Subcutaneous adipose tissue (tissue), 4 donors: ENCODE results near the gene GEMIN7. TPM values are rescaled to one million over a fixed set of nuclear protein-coding genes. Genes with fewer than 3 reads are reported as not detected.

ENCODE experiments used
- total RNA-seq, 4 donors: library from RNA; depleted of rRNA; stranded (reverse); fragments of >200 nt; gene quantifications; one replicate each; pipeline ENCODE4 v1.1.0, GENCODE V29; 2016
- TF ChIP-seq, protein P1 (sequence below): fragments of 450-650 bp; IDR thresholded peaks from one replicate; pipeline ENCODE4 v1.5.1; 2016; ENCODE audit warnings: low read depth, mild to moderate bottlenecking, control low read depth, antibody characterized with exemption, moderate library complexity

The GEMIN7 gene
- total RNA-seq, 4 donors from 2014 or later, result 10.3 to 25.8 (median 19.0) TPM

GRCh38 chr19:45092747-45093678, 14.0 kb downstream of the GEMIN7 start, which contains the start of gene PPP1R37:
Gene PPP1R37, plus strand, starts transcription at chr19:45093179. Its CDS starts 147 bp downstream, at chr19:45093326.
- TF ChIP-seq, protein P1, sequence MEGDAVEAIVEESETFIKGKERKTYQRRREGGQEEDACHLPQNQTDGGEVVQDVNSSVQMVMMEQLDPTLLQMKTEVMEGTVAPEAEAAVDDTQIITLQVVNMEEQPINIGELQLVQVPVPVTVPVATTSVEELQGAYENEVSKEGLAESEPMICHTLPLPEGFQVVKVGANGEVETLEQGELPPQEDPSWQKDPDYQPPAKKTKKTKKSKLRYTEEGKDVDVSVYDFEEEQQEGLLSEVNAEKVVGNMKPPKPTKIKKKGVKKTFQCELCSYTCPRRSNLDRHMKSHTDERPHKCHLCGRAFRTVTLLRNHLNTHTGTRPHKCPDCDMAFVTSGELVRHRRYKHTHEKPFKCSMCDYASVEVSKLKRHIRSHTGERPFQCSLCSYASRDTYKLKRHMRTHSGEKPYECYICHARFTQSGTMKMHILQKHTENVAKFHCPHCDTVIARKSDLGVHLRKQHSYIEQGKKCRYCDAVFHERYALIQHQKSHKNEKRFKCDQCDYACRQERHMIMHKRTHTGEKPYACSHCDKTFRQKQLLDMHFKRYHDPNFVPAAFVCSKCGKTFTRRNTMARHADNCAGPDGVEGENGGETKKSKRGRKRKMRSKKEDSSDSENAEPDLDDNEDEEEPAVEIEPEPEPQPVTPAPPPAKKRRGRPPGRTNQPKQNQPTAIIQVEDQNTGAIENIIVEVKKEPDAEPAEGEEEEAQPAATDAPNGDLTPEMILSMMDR, result no peak

GRCh38 chr19:45094137-45094536, 15.1 kb downstream of the GEMIN7 start:
- TF ChIP-seq, protein P1, result no peak

- TF ChIP-seq, protein P1, result no peak
Observed at GRCh38 chr19:45094707-45095106, 15.6 kb downstream of the GEMIN7 start.

GRCh38 chr19:45095496-45096413, 16.7 kb downstream of the GEMIN7 start:
- TF ChIP-seq, protein P1, result no peak

DNA sequence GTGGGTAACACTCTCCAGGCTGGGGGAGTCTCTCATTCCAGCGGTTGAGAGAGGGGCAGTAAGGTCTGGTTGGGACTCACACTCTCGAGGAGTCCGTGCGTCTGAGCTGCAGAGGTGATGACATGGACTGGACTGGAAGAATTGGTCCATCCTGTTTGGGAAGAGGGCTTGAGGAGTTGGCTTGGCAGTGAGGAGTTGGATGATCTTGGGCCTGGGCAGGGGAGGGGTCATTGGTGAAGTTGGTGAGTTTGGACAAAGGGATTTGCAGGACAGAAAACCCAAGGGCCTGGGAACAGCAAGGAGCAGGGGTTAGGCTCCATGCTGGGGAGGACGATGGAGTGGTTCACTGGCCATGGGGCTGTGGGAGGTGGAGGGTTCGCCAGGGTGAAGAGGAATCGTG, 17.6 kb downstream of the GEMIN7 start:
- TF ChIP-seq, protein P1, result no peak

GRCh38 chr19:45097450-45097775, 18.4 kb downstream of the GEMIN7 start:
- TF ChIP-seq, protein P1, result no peak
